ENCODE data around the gene MCC. TPM values are rescaled to one million over a fixed set of nuclear protein-coding genes. Genes with fewer than 3 reads are reported as not detected.

Gene MCC
- total RNA-seq, 1 donor from 2014 or later: 14.0 TPM

DNA sequence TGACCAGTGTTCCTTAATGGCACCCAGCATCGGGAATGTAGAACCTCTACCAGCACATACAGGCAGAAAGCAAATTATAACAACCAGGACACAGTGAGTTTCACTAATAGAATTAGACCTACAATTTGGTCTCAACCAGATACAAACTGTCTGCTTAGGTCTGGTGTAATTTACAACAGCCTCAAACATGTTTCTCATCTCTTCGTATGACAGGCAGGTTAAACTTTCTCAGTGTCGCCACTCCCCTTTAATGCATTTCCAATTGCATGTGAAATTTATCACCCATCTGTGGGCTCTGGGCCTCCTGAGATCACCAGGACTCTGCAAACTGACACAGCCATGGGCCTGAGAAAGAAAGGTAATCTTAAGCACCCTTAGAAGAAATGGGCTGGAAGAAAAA is 293.0 kb downstream of the MCC start:
- TF ChIP-seq CTCF (IDR thresholded peaks at IDR 0.05): no peak
- no peak for DNase-seq (ENCODE audit: extremely low spot score, unreplicated experiment)
- no peaks in the 10 kb centered on the region for H3K27me3 Mint-ChIP-seq (ENCODE audit: unreplicated experiment)
- H3K4me1 Mint-ChIP-seq (ENCODE audit: unreplicated experiment): peaks cover 7% of the 10 kb centered on the region
- no peak overlapping the region for H3K27ac Mint-ChIP-seq (ENCODE audit: unreplicated experiment)
- peaks cover 20% of the 10 kb centered on the region for H3K9me3 Mint-ChIP-seq (ENCODE audit: unreplicated experiment)
- no peak overlapping the region for H3K4me3 Mint-ChIP-seq (ENCODE audit: unreplicated experiment)
- H3K36me3 Mint-ChIP-seq (ENCODE audit: unreplicated experiment): peaks cover 3% of the 10 kb centered on the region

DNA sequence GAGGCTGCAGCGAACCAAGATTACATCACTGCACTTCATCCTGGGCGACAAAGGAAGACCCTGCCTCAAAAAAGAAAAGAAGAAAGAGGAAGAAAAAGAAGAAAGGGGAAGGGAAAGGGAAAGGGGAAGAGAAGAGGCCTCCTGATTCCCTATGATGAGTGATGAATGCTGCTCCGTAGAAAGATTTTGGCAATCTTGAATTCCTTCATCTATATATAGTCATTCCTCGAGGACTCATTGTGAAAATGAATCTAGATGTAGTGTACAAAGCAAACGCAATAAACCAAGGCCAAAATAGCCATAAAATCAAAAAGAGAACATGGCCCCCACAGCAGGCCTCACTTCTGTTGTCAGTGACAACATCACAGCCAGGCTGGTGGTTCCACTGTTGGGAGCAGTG is 293.7 kb downstream of the MCC start:
- H3K27ac Mint-ChIP-seq (ENCODE audit: unreplicated experiment): no peak overlapping the region
- H3K27me3 Mint-ChIP-seq (ENCODE audit: unreplicated experiment): no peaks in the 10 kb centered on the region
- H3K9me3 Mint-ChIP-seq (ENCODE audit: unreplicated experiment): peaks cover 20% of the 10 kb centered on the region
- no peak overlapping the region for H3K4me3 Mint-ChIP-seq (ENCODE audit: unreplicated experiment)
- TF ChIP-seq CTCF (IDR thresholded peaks at IDR 0.05): no peak
- H3K4me1 Mint-ChIP-seq (ENCODE audit: unreplicated experiment): peaks cover 7% of the 10 kb centered on the region
- DNase-seq (ENCODE audit: extremely low spot score, unreplicated experiment): no peak
- H3K36me3 Mint-ChIP-seq (ENCODE audit: unreplicated experiment): peaks cover 3% of the 10 kb centered on the region

GRCh38 chr5:113194125-113194524 is 294.1 kb downstream of the MCC start:
- H3K9me3 Mint-ChIP-seq (ENCODE audit: unreplicated experiment): peaks cover 20% of the 10 kb centered on the region
- no peak overlapping the region for H3K4me3 Mint-ChIP-seq (ENCODE audit: unreplicated experiment)
- H3K36me3 Mint-ChIP-seq (ENCODE audit: unreplicated experiment): peaks cover 3% of the 10 kb centered on the region
- TF ChIP-seq CTCF (IDR thresholded peaks at IDR 0.05): no peak
- DNase-seq (ENCODE audit: extremely low spot score, unreplicated experiment): no peak
- no peaks in the 10 kb centered on the region for H3K27me3 Mint-ChIP-seq (ENCODE audit: unreplicated experiment)
- peaks cover 6% of the 10 kb centered on the region for H3K4me1 Mint-ChIP-seq (ENCODE audit: unreplicated experiment)
- no peak overlapping the region for H3K27ac Mint-ChIP-seq (ENCODE audit: unreplicated experiment)

- Mint-ChIP-seq H3K27me3 (ENCODE audit: unreplicated experiment) (no peaks in the 10 kb centered on the region), H3K4me1 (ENCODE audit: unreplicated experiment) (peaks cover 6% of the 10 kb centered on the region), H3K27ac (ENCODE audit: unreplicated experiment) (no peak overlapping the region), H3K36me3 (ENCODE audit: unreplicated experiment) (peaks cover 3% of the 10 kb centered on the region), H3K4me3 (ENCODE audit: unreplicated experiment) (no peak overlapping the region), H3K9me3 (ENCODE audit: unreplicated experiment) (peaks cover 20% of the 10 kb centered on the region)
- no peak for DNase-seq (ENCODE audit: extremely low spot score, unreplicated experiment)
- TF ChIP-seq CTCF (IDR thresholded peaks at IDR 0.05): no peak
Observed at GRCh38 chr5:113193311-113193978, 294.8 kb downstream of the MCC start.

DNA sequence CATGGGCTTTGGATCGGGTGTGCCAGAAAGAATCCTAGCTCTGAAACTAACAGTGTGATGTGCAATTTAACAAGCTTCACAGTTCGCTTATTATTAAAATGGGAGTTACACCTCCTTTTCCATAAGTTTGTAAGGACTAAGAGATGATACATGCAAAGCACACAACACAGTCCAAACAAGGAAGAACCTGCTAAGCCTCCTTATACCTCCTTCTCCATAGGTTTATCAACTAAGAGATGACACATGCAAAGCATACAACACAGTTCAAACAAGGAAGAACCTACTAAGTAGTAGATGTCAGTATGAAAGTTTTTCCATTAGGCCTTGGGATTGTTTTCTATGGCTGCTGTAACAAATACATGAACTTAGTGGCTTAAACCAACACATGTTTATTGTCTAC is 295.7 kb downstream of the MCC start:
- peaks cover 20% of the 10 kb centered on the region for H3K9me3 Mint-ChIP-seq (ENCODE audit: unreplicated experiment)
- TF ChIP-seq CTCF (IDR thresholded peaks at IDR 0.05): no peak
- H3K4me1 Mint-ChIP-seq (ENCODE audit: unreplicated experiment): peaks cover 6% of the 10 kb centered on the region
- H3K36me3 Mint-ChIP-seq (ENCODE audit: unreplicated experiment): peaks cover 3% of the 10 kb centered on the region
- H3K27ac Mint-ChIP-seq (ENCODE audit: unreplicated experiment): no peak overlapping the region
- H3K4me3 Mint-ChIP-seq (ENCODE audit: unreplicated experiment): no peak overlapping the region
- H3K27me3 Mint-ChIP-seq (ENCODE audit: unreplicated experiment): no peaks in the 10 kb centered on the region
- no peak for DNase-seq (ENCODE audit: extremely low spot score, unreplicated experiment)

Data from osteocyte (in vitro differentiated cells).